Fibroblast of lung (primary cell): Measurements from ENCODE around the gene UROD. TPM values are rescaled to one million over a fixed set of nuclear protein-coding genes. Genes with fewer than 3 reads are reported as not detected.

ENCODE experiments used
- DNase-seq, 2 donors: peaks; one replicate each; pipeline versions ENCODE4 v3.0.0 to v3.0.0-alpha.2; 2010; ENCODE audit warnings: low read depth in 2 of 2
- H2AFZ ChIP-seq: 2 replicates; pipeline ENCODE4 v1.5.1; 2012; ENCODE audit warnings: low read length, control low read depth, inconsistent platforms
- H3K27ac ChIP-seq: 2 replicates; pipeline ENCODE4 v1.5.1; 2011; ENCODE audit warnings: low read length, control low read depth; ENCODE audit not compliant: insufficient read depth
- H3K27me3 ChIP-seq: 2 replicates; pipeline ENCODE4 v1.5.1; 2011; ENCODE audit warnings: mild to moderate bottlenecking, low read length; ENCODE audit not compliant: control insufficient read depth, insufficient read depth
- H3K36me3 ChIP-seq: 2 replicates; pipeline ENCODE4 v1.5.1; 2011; ENCODE audit warnings: low read length; ENCODE audit not compliant: control insufficient read depth, insufficient read depth
- H3K4me1 ChIP-seq: 2 replicates; pipeline ENCODE4 v1.5.1; 2011; ENCODE audit warnings: low read length; ENCODE audit not compliant: control insufficient read depth, insufficient read depth; ENCODE audit errors: extremely low read depth
- H3K4me2 ChIP-seq: 2 replicates; pipeline ENCODE4 v1.5.1; 2011; ENCODE audit warnings: low read length, control low read depth; ENCODE audit not compliant: insufficient read depth; ENCODE audit errors: extremely low read depth
- H3K4me3 ChIP-seq, 4 experiments: fragments of 200-600 bp in 1 of 4; sonication (generic) in 1 of 4; replicated peaks in 1 of 4; 2 replicates each; pipeline ENCODE4 v1.5.1; 2011 to 2016; ENCODE audit warnings: low read length in 4 of 4, low read depth in 3 of 4, mild to moderate bottlenecking in 3 of 4, control low read depth in 2 of 4, inconsistent platforms in 1 of 4, mixed read lengths in 1 of 4; ENCODE audit not compliant: insufficient read depth in 1 of 4; ENCODE audit errors: control extremely low read depth in 1 of 4
- H3K79me2 ChIP-seq: 2 replicates; pipeline ENCODE4 v1.5.1; 2012; ENCODE audit warnings: mild to moderate bottlenecking, low read length, inconsistent platforms; ENCODE audit not compliant: control insufficient read depth, insufficient read depth
- H3K9ac ChIP-seq: 2 replicates; pipeline ENCODE4 v1.5.1; 2011; ENCODE audit warnings: mild to moderate bottlenecking, low read length, control low read depth; ENCODE audit not compliant: insufficient read depth
- H3K9me3 ChIP-seq: 2 replicates; pipeline ENCODE4 v1.5.1; 2012; ENCODE audit warnings: low read depth, low read length; ENCODE audit not compliant: control insufficient read depth, insufficient read depth
- H4K20me1 ChIP-seq: 2 replicates; pipeline ENCODE4 v1.5.1; 2011; ENCODE audit warnings: low read length; ENCODE audit not compliant: control insufficient read depth, insufficient read depth; ENCODE audit errors: extremely low read depth
- CTCF ChIP-seq, 2 donors: IDR thresholded peaks in 1 of 2; conservative IDR thresholded peaks in 1 of 2; 1 replicate in 1 of 2; 2 replicates in 1 of 2; pipeline ENCODE4 v1.5.1; 2011 to 2012; ENCODE audit warnings: low read length in 2 of 2, control low read depth in 1 of 2, inconsistent platforms in 1 of 2, low read depth in 1 of 2, mild to moderate bottlenecking in 1 of 2
- EZH2 ChIP-seq: IDR thresholded peaks from 2 replicates; pipeline ENCODE4 v1.5.1; 2012; ENCODE audit warnings: low read length, control low read depth, mild to moderate bottlenecking; ENCODE audit errors: missing control alignments
- polyA minus RNA-seq: library from RNA; depleted of rRNA, polyadenylated mRNA; stranded (reverse); fragments of >200 nt; gene quantifications from 2 replicates; pipeline ENCODE4 v1.2.3, GENCODE V29; 2011; ENCODE audit warnings: low replicate concordance
- polyA plus RNA-seq, 2 donors: library from polyadenylated mRNA; depleted of rRNA in 1 of 2; stranded (reverse) in 1 of 2; unstranded in 1 of 2; fragments of >200 nt; gene quantifications; 2 replicates each; pipeline ENCODE4 v1.2.1, GENCODE V29; 2011 to 2012; ENCODE audit warnings: missing spikeins in 1 of 2
- total RNA-seq: library from RNA; depleted of rRNA; stranded (reverse); fragments of >200 nt; gene quantifications from 2 replicates; pipeline ENCODE4 v1.2.1, GENCODE V29; 2014

The UROD gene
- total RNA-seq: 158 and 162 TPM in 2 replicates
- 129 and 156 TPM in 2 replicates for polyA plus RNA-seq
- 127 and 159 TPM in 2 replicates for polyA plus RNA-seq (2012)
- 249 and 261 TPM in 2 replicates for polyA minus RNA-seq

- peaks cover 32% of the 10 kb centered on the region for H3K79me2 ChIP-seq
- peak within 1 kb of the TSS; percentile 75 for H3K9ac ChIP-seq
- no peaks in the 10 kb centered on the region for H3K27me3 ChIP-seq
- TF ChIP-seq EZH2 (no peak), CTCF (conservative IDR thresholded peaks at IDR 0.05 in 1 of 2, IDR thresholded peaks at IDR 0.05 in 1 of 2; ENCODE audit: low read depth in 1 of 2, low read length in 2 of 2) (no peak)
- peak; percentile 94 to 97 for DNase-seq
- H3K36me3 ChIP-seq: peaks cover 19% of the 10 kb centered on the region
- H3K4me1 ChIP-seq: peaks cover 15% of the 10 kb centered on the region
- peak within 1 kb of the TSS; percentile 100 for H2AFZ ChIP-seq
- H3K9me3 ChIP-seq: no peaks in the 10 kb centered on the region
- peak within 1 kb of the TSS; percentile 96 for H3K4me2 ChIP-seq
- H3K27ac ChIP-seq: peak within 1 kb of the TSS; percentile 63
- peak within 1 kb of the TSS; percentile 89 to 96 (median 92) for H3K4me3 ChIP-seq
- no peaks in the 10 kb centered on the region for H4K20me1 ChIP-seq
These were observed at the start of gene UROD for GRCh38 chr1:45011837-45012638. UROD (plus strand) TSS chr1:45012254; CDS start chr1:45012266, 12 bp downstream.

GRCh38 chr1:44962729-44963128 is 49.3 kb upstream of the UROD start:
- no peak overlapping the region for H3K4me3 ChIP-seq
- H3K27me3 ChIP-seq: no peaks in the 10 kb centered on the region
- H4K20me1 ChIP-seq: no peaks in the 10 kb centered on the region
- no peaks in the 10 kb centered on the region for H3K36me3 ChIP-seq
- no peak overlapping the region for H3K27ac ChIP-seq
- H3K4me1 ChIP-seq: no peaks in the 10 kb centered on the region
- no peak for DNase-seq
- no peaks in the 10 kb centered on the region for H3K9me3 ChIP-seq
- TF ChIP-seq CTCF (conservative IDR thresholded peaks at IDR 0.05 in 1 of 2, IDR thresholded peaks at IDR 0.05 in 1 of 2; ENCODE audit: low read depth in 1 of 2, low read length in 2 of 2) (no peak), EZH2 (no peak)
- H3K79me2 ChIP-seq: no peaks in the 10 kb centered on the region
- H2AFZ ChIP-seq: no peak overlapping the region
- no peak overlapping the region for H3K4me2 ChIP-seq
- H3K9ac ChIP-seq: no peak overlapping the region

GRCh38 chr1:44964396-44964795 is 47.7 kb upstream of the UROD start:
- no peak for TF ChIP-seq EZH2
- no peak for TF ChIP-seq CTCF (conservative IDR thresholded peaks at IDR 0.05 in 1 of 2, IDR thresholded peaks at IDR 0.05 in 1 of 2; ENCODE audit: low read depth in 1 of 2, low read length in 2 of 2)
- Histone ChIP-seq H2AFZ (no peak overlapping the region), H3K79me2 (no peaks in the 10 kb centered on the region), H3K9ac (no peak overlapping the region), H4K20me1 (no peaks in the 10 kb centered on the region), H3K4me3 (no peak overlapping the region), H3K4me2 (no peak overlapping the region), H3K9me3 (no peaks in the 10 kb centered on the region), H3K27me3 (no peaks in the 10 kb centered on the region), H3K36me3 (no peaks in the 10 kb centered on the region), H3K4me1 (peaks cover 2% of the 10 kb centered on the region), H3K27ac (no peak overlapping the region)
- no peak for DNase-seq
